ENCODE results near the gene TOR3A.

DNA sequence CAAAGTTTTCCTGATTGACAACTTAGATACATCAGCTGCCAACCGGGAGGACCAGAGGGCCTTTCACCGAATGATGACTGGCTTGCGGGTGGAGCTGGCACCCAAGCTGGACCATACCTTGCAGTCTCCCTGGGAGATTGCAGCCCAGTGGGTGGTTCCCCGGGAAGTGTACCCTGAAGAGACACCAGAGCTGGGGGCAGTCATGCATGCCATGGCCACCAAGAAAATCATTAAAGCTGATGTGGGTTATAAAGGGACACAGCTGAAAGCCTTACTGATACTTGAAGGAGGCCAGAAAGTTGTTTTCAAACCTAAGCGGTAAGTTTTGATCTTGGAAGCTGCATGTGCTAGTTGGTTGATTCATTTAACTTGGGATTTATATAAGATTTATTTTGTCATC, 38.0 kb upstream of the TOR3A start:
- TF ChIP-seq POLR2AphosphoS5 (IDR thresholded peaks at IDR 0.05; ENCODE audit: insufficient read depth, low read depth, low read length) (no peak), MYC (IDR thresholded peaks at IDR 0.05; ENCODE audit: low read depth, low read length) (no peak), POLR2A (IDR thresholded peaks at IDR 0.05; ENCODE audit: low read depth, low read length) (no peak), EZH2 (IDR thresholded peaks at IDR 0.05; ENCODE audit: borderline replicate concordance, low read depth, low read length, severe bottlenecking) (no peak), GATA2 (IDR thresholded peaks at IDR 0.05; ENCODE audit: insufficient read depth, insufficient read length, low read depth, low read length) (no peak)
- TF ChIP-seq, protein P1, sequence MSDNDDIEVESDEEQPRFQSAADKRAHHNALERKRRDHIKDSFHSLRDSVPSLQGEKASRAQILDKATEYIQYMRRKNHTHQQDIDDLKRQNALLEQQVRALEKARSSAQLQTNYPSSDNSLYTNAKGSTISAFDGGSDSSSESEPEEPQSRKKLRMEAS (IDR thresholded peaks at IDR 0.05; ENCODE audit: insufficient read depth, insufficient read length): no peak
- TF ChIP-seq, protein P2, sequence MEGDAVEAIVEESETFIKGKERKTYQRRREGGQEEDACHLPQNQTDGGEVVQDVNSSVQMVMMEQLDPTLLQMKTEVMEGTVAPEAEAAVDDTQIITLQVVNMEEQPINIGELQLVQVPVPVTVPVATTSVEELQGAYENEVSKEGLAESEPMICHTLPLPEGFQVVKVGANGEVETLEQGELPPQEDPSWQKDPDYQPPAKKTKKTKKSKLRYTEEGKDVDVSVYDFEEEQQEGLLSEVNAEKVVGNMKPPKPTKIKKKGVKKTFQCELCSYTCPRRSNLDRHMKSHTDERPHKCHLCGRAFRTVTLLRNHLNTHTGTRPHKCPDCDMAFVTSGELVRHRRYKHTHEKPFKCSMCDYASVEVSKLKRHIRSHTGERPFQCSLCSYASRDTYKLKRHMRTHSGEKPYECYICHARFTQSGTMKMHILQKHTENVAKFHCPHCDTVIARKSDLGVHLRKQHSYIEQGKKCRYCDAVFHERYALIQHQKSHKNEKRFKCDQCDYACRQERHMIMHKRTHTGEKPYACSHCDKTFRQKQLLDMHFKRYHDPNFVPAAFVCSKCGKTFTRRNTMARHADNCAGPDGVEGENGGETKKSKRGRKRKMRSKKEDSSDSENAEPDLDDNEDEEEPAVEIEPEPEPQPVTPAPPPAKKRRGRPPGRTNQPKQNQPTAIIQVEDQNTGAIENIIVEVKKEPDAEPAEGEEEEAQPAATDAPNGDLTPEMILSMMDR (IDR thresholded peaks at IDR 0.05; ENCODE audit: extremely low read depth in 1 of 2, insufficient read depth in 1 of 2, low read depth in 1 of 2, low read length in 2 of 2): no peak
